ENCODE data around the gene STAG1. TPM values are rescaled to one million over a fixed set of nuclear protein-coding genes. Genes with fewer than 3 reads are reported as not detected.

STAG1 gene
- total RNA-seq, 4 donors from 2014 or later: 32.6 to 44.0 (median 40.5) TPM

DNA sequence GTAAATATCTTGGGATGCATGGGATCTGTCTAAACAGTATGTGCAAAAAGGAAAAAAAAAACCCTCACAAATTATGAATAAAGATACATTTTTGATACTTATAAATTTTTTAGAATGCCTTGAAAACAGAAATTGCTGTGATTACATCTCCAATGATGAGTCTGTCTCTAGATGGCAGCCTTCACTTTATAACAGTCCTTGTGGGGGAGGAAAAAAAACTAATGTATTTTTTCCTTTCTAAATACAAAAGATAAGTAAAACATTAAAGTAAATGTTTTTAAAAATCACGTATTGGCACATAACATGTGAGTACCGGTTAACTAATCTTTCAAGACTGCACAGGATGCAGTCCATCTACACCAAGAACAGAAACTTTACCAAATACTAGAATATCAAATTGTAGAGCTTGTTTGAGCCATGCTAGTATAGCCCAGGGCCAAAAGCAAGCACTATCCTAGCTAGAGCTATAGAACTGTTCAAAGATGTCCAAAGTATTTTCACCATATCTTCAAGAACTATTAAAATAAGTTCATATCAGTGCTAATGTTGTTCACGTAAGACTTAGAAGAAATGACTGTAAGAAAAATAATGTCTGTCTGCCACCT lies 206.4 kb downstream of the STAG1 start:
- WGBS: 67% methylated on average over 3 of the region's 3 CpGs
- intact Hi-C loops (cut with DNase I): no loop called here
- peak; percentile 7 to 13 (median 13) for TF ChIP-seq CTCF (IDR thresholded peaks at IDR 0.05)
- TF ChIP-seq EP300 (IDR thresholded peaks at IDR 0.05): no peak
- H3K9me3 ChIP-seq: no peaks in the 10 kb centered on the region
- H3K4me3 ChIP-seq: no peak overlapping the region
- H3K27ac ChIP-seq (replicated peaks in 1 of 4): no peak overlapping the region
- DNase-seq (ENCODE audit: extremely low spot score): no peak
- no peaks in the 10 kb centered on the region for H3K36me3 ChIP-seq
- no peaks in the 10 kb centered on the region for H3K4me1 ChIP-seq
- no peaks in the 10 kb centered on the region for H3K27me3 ChIP-seq

GRCh38 chr3:136544532-136544931 lies 207.6 kb downstream of the STAG1 start:
- no peaks in the 10 kb centered on the region for H3K4me1 ChIP-seq
- H3K4me3 ChIP-seq: no peak overlapping the region
- TF ChIP-seq POLR2A (IDR thresholded peaks at IDR 0.05; ENCODE audit: low read depth) (no peak), POLR2AphosphoS5 (IDR thresholded peaks at IDR 0.05) (no peak), CTCF (IDR thresholded peaks at IDR 0.05) (no peak)
- H3K9me3 ChIP-seq: no peaks in the 10 kb centered on the region
- H3K27ac ChIP-seq (replicated peaks in 1 of 4): no peak overlapping the region
- H3K36me3 ChIP-seq: no peaks in the 10 kb centered on the region
- WGBS: 98% methylated on average over 3 of the region's 3 CpGs
- no peaks in the 10 kb centered on the region for H3K27me3 ChIP-seq
- intact Hi-C loops (cut with DNase I): loop anchor here (5.0 kb wide), 1 partner anchor 208 kb away; the partner anchor contains the start of gene STAG1
- DNase-seq (ENCODE audit: extremely low spot score): no peak

DNA sequence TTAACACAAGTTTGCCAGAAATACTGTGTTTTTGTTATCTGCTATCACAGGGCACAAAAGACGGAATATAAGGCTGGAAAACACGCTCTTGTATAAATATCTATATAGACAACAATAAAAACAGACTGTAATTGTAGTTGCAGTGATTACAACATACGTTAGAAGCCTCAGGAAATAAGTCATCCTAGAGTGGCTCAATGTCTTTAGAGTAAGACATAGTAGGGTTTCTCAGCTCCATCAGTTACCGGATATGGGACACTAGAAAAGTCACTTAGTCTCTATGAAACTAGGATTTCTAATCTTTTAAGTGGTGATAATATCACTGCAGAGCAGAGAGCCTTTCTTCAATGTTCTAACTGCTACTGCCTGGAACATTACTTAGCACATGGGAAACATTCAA lies 208.8 kb downstream of the STAG1 start:
- Histone ChIP-seq H3K9me3 (no peaks in the 10 kb centered on the region), H3K36me3 (no peaks in the 10 kb centered on the region), H3K4me3 (no peak overlapping the region), H3K4me1 (no peaks in the 10 kb centered on the region), H3K27me3 (no peaks in the 10 kb centered on the region), H3K27ac (replicated peaks in 1 of 4) (no peak overlapping the region)
- 75% methylated on average over 4 of the region's 4 CpGs for WGBS
- no peak for TF ChIP-seq CTCF (IDR thresholded peaks at IDR 0.05)
- TF ChIP-seq EP300 (IDR thresholded peaks at IDR 0.05): no peak
- TF ChIP-seq POLR2A (IDR thresholded peaks at IDR 0.05; ENCODE audit: low read depth): no peak
- no peak for TF ChIP-seq POLR2AphosphoS5 (IDR thresholded peaks at IDR 0.05)
- DNase-seq (ENCODE audit: extremely low spot score): no peak
- intact Hi-C loops (cut with DNase I): loop anchor here (5.0 kb wide), 1 partner anchor 209 kb away; the partner anchor contains the start of gene STAG1

GRCh38 chr3:136535906-136536305 lies 216.3 kb downstream of the STAG1 start:
- DNase-seq (ENCODE audit: extremely low spot score): no peak
- H3K4me3 ChIP-seq: no peak overlapping the region
- 93% methylated on average over 3 of the region's 3 CpGs for WGBS
- no peaks in the 10 kb centered on the region for H3K4me1 ChIP-seq
- no peaks in the 10 kb centered on the region for H3K36me3 ChIP-seq
- TF ChIP-seq POLR2AphosphoS5 (IDR thresholded peaks at IDR 0.05) (no peak), CTCF (IDR thresholded peaks at IDR 0.05) (no peak)
- intact Hi-C loops (cut with DNase I): no loop called here
- peaks cover 0 to 10% (median 3%) of the 10 kb centered on the region in 4 donors for H3K9me3 ChIP-seq
- H3K27ac ChIP-seq (replicated peaks in 1 of 4): no peak overlapping the region
- no peaks in the 10 kb centered on the region for H3K27me3 ChIP-seq

GRCh38 chr3:136532766-136533165 lies 219.4 kb downstream of the STAG1 start:
- no peak for DNase-seq (ENCODE audit: extremely low spot score)
- no peaks in the 10 kb centered on the region for H3K36me3 ChIP-seq
- peaks cover 0 to 10% (median 3%) of the 10 kb centered on the region in 4 donors for H3K9me3 ChIP-seq
- no peaks in the 10 kb centered on the region for H3K27me3 ChIP-seq
- intact Hi-C loops (cut with DNase I): no loop called here
- no peak overlapping the region for H3K27ac ChIP-seq (replicated peaks in 1 of 4)
- TF ChIP-seq CTCF (IDR thresholded peaks at IDR 0.05): no peak
- no peak for TF ChIP-seq POLR2A (IDR thresholded peaks at IDR 0.05; ENCODE audit: low read depth)
- TF ChIP-seq POLR2AphosphoS5 (IDR thresholded peaks at IDR 0.05): no peak
- no peak for TF ChIP-seq EP300 (IDR thresholded peaks at IDR 0.05)
- 98% methylated on average over 1 of the region's 1 CpG for WGBS
- H3K4me1 ChIP-seq: no peaks in the 10 kb centered on the region
- H3K4me3 ChIP-seq: no peak overlapping the region

All from esophagus muscularis mucosa (tissue), 4 donors.